A673 (cell line): ENCODE measurements around the gene MPHOSPH6. TPM values are rescaled to one million over a fixed set of nuclear protein-coding genes. Genes with fewer than 3 reads are reported as not detected.

ENCODE experiments used
- BruUV-seq: library from RNA; stranded (reverse); fragments of 400-500 nt; replicated peaks from 2 replicates; lab custom pipeline; 2021; lab: Mats Ljungman, UMichigan
- CTCF ChIA-PET: fragments of 300-600 bp; sonication (Branson Sonifier 250); formaldehyde crosslinking; loops from one replicate; lab custom pipeline; 2022; ENCODE audit warnings: antibody characterized with exemption; lab: Charles Lee
- POLR2A ChIA-PET: fragments of 300-600 bp; sonication (Branson Sonifier 250); formaldehyde crosslinking; loops from one replicate; lab custom pipeline; 2022; ENCODE audit warnings: antibody characterized with exemption; ENCODE audit not compliant: low non-redundant PET; lab: Charles Lee
- DNase-seq: peaks from one replicate; pipeline ENCODE4 v3.0.0-alpha.2; 2015; ENCODE audit warnings: low spot score
- H3K27ac ChIP-seq: fragments of 200-600 bp; sonication (generic); 2 replicates; pipeline ENCODE4 v1.5.1; 2016; ENCODE audit warnings: mixed run types, low read depth, mild to moderate bottlenecking, mixed read lengths, antibody characterized with exemption, low read length; ENCODE audit not compliant: poor library complexity, severe bottlenecking
- H3K27me3 ChIP-seq: fragments of 200-600 bp; sonication (generic); replicated peaks from 2 replicates; pipeline ENCODE4 v1.6.1; 2017; ENCODE audit warnings: mixed run types, low read depth, mild to moderate bottlenecking, mixed read lengths, antibody characterized with exemption, low read length; ENCODE audit not compliant: insufficient read depth, poor library complexity
- H3K36me3 ChIP-seq: fragments of 200-600 bp; sonication (generic); 2 replicates; pipeline ENCODE4 v1.6.1; 2016; ENCODE audit warnings: mixed run types, mild to moderate bottlenecking, mixed read lengths, antibody characterized with exemption, low read length; ENCODE audit not compliant: insufficient read depth, poor library complexity, severe bottlenecking
- H3K4me1 ChIP-seq: fragments of 200-600 bp; sonication (generic); 2 replicates; pipeline ENCODE4 v1.6.1; 2017; ENCODE audit warnings: mixed run types, mild to moderate bottlenecking, mixed read lengths, antibody characterized with exemption, low read length; ENCODE audit not compliant: insufficient read depth, poor library complexity, severe bottlenecking
- H3K4me3 ChIP-seq: fragments of 200-600 bp; sonication (generic); 2 replicates; pipeline ENCODE4 v1.5.1; 2016; ENCODE audit warnings: low read depth, mixed run types, mild to moderate bottlenecking, mixed read lengths, low read length; ENCODE audit not compliant: poor library complexity, severe bottlenecking
- H3K9me3 ChIP-seq: fragments of 200-600 bp; sonication (generic); 2 replicates; pipeline ENCODE4 v1.6.1; 2016; ENCODE audit warnings: mixed run types, low read depth, mild to moderate bottlenecking, mixed read lengths, antibody characterized with exemption, low read length; ENCODE audit not compliant: poor library complexity, severe bottlenecking
- EZH2 ChIP-seq: fragments of 200-600 bp; sonication (generic); IDR thresholded peaks from 2 replicates; pipeline ENCODE4 v1.6.1; 2017; ENCODE audit warnings: borderline replicate concordance, low read depth, mild to moderate bottlenecking, mixed read lengths, antibody characterized with exemption, low read length; ENCODE audit not compliant: poor library complexity, severe bottlenecking
- intact Hi-C: fragments of 100-400 bp; cut with micrococcal nuclease; formaldehyde crosslinking; loops from one replicate; pipeline ENCODE4 v1.10.0; 2022; ENCODE audit not compliant: unreplicated experiment
- total RNA-seq: library from RNA; stranded (reverse); gene quantifications from 2 replicates; pipeline ENCODE4 v1.2.3, GENCODE V29; 2021
- TF ChIP-seq, protein P1 (sequence below): fragments of 300-800, 200-600 bp; sonication (generic); conservative IDR thresholded peaks from 2 replicates; pipeline ENCODE4 v1.5.1; 2017; ENCODE audit warnings: low read depth, mild to moderate bottlenecking, antibody characterized with exemption, low read length, moderate library complexity, mixed read lengths

The MPHOSPH6 gene
- total RNA-seq, 1 experiment from 2014 or later = 74.4 TPM

DNA sequence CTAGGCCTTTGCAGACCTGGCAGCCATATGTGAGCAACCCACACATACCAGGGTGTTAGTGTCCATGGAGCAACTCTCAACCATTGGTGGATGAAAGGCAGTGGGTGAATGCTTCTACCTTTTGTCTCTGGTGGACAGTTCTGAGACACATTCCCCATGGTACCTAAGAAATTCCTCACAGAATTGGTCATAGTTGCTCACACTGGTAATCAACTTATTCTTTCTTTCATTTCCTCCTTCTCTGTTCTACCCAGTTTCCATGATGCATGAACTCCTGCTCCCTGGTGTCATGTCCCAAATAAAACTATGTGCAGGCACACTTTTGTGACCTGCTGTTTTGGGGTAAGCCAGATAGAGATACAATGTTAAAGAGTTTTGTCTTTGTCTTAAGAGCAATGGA lies 33.2 kb upstream of the MPHOSPH6 start:
- ChIA-PET CTCF (interaction anchor here (0.5 kb wide), 1 partner anchor 249 kb away, joined by 3 read pairs; no protein-coding TSS in a partner anchor), POLR2A (interaction anchor here (0.5 kb wide), 1 partner anchor 11 kb away, joined by 3 read pairs; no protein-coding TSS in a partner anchor)
- no peaks in the 10 kb centered on the region for H3K4me1 ChIP-seq
- TF ChIP-seq, protein P1, sequence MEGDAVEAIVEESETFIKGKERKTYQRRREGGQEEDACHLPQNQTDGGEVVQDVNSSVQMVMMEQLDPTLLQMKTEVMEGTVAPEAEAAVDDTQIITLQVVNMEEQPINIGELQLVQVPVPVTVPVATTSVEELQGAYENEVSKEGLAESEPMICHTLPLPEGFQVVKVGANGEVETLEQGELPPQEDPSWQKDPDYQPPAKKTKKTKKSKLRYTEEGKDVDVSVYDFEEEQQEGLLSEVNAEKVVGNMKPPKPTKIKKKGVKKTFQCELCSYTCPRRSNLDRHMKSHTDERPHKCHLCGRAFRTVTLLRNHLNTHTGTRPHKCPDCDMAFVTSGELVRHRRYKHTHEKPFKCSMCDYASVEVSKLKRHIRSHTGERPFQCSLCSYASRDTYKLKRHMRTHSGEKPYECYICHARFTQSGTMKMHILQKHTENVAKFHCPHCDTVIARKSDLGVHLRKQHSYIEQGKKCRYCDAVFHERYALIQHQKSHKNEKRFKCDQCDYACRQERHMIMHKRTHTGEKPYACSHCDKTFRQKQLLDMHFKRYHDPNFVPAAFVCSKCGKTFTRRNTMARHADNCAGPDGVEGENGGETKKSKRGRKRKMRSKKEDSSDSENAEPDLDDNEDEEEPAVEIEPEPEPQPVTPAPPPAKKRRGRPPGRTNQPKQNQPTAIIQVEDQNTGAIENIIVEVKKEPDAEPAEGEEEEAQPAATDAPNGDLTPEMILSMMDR = no peak
- no peak for TF ChIP-seq EZH2
- peak; percentile 10 for DNase-seq
- no peak overlapping the region for H3K4me3 ChIP-seq
- H3K27me3 ChIP-seq = no peaks in the 10 kb centered on the region
- intact Hi-C loops = no loop called here
- no peaks in the 10 kb centered on the region for H3K9me3 ChIP-seq
- BruUV-seq = no TSS peak
- H3K27ac ChIP-seq = no peak overlapping the region
- H3K36me3 ChIP-seq = no peaks in the 10 kb centered on the region

DNA sequence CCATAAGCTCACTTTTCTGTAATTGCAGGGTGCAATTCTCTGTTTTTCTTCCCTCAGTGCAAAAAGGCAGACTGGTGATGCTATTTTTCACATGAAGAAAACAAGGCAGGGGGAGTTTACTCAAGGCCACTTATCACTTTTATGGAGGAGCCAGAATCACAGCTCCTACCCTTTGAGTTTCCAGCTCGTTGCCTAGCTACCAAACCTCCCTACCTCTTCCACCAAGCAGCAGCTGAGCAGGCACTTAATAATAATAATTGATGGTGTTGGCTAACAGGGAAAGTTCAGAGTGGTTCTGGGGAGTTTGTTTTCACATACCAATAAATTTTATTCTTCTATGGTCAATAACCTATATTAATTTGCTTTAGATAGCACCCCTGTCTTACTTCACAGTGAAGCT lies 31.9 kb upstream of the MPHOSPH6 start:
- no peaks in the 10 kb centered on the region for H3K9me3 ChIP-seq
- no peaks in the 10 kb centered on the region for H3K4me1 ChIP-seq
- no TSS peak for BruUV-seq
- H3K27me3 ChIP-seq = no peaks in the 10 kb centered on the region
- ChIA-PET POLR2A (no interaction called here), CTCF (no interaction called here)
- intact Hi-C loops = no loop called here
- no peaks in the 10 kb centered on the region for H3K36me3 ChIP-seq
- TF ChIP-seq EZH2 = no peak
- TF ChIP-seq, protein P1 = no peak
- H3K27ac ChIP-seq = no peak overlapping the region
- DNase-seq = no peak
- no peak overlapping the region for H3K4me3 ChIP-seq

DNA sequence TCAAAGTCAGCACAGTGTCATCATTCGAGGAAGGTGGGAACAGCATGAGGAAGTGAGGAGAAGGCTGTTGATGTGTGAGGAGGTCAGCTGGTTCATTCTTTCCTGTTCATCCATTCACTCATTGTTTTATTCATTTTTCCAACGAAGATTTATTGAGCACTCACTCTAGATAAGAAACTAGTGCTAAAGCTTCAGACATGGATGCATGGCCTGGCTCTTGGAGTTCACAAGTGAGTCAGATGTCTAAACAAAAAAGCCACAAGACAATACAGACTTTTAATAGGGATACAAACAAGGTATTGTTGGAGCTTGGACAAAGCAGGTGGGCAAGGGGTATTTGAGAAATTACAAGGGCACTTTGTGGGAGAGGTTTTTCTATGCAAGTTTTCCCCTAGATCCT lies 31.3 kb upstream of the MPHOSPH6 start:
- no TSS peak for BruUV-seq
- DNase-seq = no peak
- intact Hi-C loops = no loop called here
- Histone ChIP-seq H3K4me1 (no peaks in the 10 kb centered on the region), H3K36me3 (no peaks in the 10 kb centered on the region), H3K9me3 (no peaks in the 10 kb centered on the region), H3K27me3 (no peaks in the 10 kb centered on the region), H3K27ac (no peak overlapping the region), H3K4me3 (no peak overlapping the region)
- ChIA-PET POLR2A (no interaction called here), CTCF (no interaction called here)
- no peak for TF ChIP-seq EZH2
- TF ChIP-seq, protein P1 = no peak
